GM19455 (cell line): ENCODE measurements around the gene DNAJC1.
A peak's percentile ranks its signal among the peaks of the same experiment; 100 is the strongest.
"Not testable (repeated sequence)": the region's sequence is repeated elsewhere in the genome, so short reads cannot be mapped to it uniquely, and the experiment has no call there.

ENCODE experiments used
- ATAC-seq: cut with Tn5 transposase; IDR thresholded peaks from one replicate; pipeline ENCODE4 v1.9.1; 2021; ENCODE audit not compliant: unreplicated experiment

The DNAJC1 gene, protein sequence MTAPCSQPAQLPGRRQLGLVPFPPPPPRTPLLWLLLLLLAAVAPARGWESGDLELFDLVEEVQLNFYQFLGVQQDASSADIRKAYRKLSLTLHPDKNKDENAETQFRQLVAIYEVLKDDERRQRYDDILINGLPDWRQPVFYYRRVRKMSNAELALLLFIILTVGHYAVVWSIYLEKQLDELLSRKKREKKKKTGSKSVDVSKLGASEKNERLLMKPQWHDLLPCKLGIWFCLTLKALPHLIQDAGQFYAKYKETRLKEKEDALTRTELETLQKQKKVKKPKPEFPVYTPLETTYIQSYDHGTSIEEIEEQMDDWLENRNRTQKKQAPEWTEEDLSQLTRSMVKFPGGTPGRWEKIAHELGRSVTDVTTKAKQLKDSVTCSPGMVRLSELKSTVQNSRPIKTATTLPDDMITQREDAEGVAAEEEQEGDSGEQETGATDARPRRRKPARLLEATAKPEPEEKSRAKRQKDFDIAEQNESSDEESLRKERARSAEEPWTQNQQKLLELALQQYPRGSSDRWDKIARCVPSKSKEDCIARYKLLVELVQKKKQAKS

DNA sequence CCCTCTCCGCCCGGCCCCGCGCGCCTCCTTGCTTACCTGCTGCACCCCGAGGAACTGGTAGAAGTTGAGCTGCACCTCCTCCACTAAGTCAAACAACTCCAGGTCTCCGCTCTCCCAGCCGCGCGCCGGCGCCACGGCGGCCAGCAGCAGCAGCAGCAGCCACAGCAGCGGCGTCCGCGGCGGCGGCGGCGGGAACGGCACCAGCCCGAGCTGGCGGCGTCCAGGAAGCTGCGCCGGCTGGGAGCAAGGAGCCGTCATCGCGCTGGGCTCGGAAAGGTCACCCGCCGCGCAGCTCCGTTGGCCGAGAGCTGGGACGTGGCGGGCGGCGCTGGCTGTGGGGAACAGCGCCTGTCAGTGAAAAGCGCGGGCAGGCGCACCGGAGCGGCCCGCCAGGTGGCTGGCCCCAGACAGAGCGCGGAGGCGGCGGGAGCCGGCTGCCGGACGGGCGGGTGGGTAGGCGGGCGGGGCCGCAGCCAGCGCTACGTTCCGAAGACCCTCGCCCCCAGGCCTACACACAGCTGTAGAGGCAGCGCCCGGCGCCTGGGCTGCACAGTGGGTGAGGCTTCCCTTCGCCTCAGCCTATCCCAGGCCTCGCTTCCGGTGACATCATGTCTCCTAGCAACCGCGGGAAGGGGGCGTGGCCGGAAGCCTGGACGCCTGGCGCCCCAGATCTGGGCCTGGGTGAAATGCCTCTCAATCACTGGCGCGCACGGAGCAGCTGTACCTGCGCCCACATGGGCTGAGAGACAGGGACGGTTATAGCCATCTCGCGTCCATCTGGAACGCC is at the start of gene DNAJC1:
DNAJC1 (minus strand) TSS at position 554 of the 787 bp plus-strand sequence; CDS start at position 258, 296 bp downstream.
- peak; percentile 96 for ATAC-seq

DNA sequence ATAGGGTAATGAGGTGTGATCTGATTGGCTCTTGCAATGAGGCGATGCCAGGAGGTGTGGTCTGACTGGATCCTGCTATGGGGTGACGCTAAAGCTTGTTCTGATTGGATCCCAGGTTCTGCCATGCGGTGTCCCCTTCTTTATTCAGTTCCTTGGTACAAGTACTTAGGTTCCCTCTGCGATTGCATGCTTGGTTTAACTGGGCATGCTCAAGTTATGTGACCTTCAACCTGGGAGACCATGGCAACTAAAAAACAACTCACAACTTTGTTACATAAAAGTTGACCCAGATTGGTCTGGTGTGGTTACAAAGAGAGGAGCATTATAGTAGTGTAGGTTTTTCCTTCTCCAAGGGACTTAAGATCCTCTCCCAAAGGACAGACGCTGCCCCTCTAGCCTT is 49.5 kb upstream of the DNAJC1 start:
- no peak for ATAC-seq

DNA sequence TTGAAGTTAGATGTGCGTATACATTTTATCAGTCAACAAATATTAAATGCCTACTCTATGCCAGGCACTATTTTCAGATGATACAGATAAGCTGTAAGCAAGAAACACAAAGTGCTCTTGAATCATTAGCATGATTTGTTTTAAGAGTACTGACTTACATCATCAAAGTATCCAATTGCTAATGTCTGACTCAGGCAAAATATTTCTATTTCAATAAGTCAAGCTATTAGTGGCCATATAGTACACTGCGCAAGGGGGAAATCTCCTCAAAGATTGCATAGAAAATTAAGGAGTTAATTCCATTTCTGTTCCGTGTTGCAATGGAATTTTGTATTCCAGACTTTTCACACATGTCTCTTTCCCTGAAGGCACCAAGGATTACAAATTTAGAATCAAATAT is 46.1 kb upstream of the DNAJC1 start:
- no peak for ATAC-seq

DNA sequence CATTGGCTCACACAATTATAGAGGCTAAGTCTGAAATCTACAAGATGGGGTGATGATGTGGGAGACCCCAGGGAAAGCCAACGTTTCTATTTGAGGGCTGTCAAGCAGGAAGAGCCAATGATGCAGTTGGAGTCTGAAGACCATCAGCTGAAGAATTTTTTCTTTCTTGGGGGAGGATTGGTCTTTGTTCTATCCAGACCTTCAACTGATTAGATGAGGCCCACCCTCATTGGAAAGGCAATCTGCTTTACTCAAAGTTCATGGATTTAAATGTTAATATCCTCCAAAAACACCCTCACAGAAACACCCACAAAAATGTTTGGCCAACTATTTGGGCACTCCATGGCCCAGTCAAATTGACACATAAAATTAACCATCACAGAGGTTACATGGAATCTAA is 44.3 kb upstream of the DNAJC1 start:
- no peak for ATAC-seq

DNA sequence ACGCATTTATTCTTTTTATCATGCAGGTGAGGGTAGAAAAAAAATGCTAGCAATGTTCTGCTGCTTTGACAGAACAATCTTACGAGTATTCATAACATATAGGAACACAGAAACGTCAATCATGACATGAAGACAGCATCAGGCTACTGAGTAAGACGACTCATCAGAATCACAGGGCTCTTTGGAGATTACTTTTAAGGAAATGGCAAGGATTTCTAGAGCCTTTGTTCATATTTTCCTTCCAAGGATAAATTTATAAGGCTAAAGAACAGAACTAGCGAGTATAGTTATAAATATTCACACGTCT is 39.8 kb upstream of the DNAJC1 start:
- no peak for ATAC-seq

DNA sequence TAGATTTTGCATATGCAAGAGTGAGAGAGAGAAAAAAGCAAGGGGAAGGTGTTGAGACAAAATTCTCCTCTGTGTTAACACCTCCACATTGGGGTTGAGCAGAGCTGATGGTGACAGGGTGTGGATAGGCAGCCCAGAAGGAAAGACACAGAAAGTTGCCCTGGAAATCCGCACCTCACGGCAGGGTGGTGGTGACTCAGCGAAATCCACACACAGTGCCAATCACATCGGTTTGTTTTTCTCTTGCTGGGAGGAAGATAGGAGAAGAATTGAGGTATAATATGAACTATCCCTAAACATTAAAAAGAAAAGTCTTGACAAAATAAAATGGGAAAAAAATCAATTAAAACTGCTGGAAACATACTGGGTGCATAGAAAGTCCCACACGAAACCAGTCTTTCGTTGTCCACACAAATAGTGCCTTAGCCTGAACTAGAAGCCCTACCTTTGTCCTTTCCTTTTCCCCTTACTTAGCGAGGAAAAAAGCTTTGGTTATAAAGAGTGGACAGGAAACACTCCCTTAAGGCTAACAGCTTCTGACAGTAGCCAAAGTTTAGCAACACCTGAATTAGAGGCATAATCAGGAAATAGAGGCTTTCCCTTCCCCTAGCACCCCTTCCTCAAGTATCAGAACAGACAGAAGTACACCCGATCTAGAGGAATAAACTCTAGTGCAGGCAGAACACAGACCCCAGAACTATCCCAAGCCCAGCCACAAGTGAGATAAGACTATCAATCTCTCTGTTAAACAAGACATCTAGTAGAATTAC is 39.2 kb upstream of the DNAJC1 start:
- ATAC-seq, result no peak

DNA sequence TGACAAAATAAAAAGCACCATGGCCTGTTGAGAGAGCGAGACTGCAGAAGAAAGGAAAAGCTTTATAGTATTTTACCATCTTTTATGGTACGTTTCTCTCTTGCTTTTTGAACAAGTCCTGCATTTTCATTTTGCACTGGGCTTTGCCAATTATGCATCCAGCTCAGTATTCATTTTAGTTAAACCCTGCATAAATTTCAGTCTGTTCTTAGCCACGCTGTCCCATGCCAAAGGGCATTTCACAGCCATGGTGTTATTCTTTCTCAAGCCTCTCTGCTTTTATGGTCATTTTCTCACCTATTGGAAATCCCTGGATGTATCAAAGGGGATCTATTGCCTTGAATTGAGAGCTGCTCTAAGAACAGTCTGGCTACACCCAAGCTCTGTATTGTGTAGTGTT is 30.8 kb upstream of the DNAJC1 start:
- no peak for ATAC-seq

DNA sequence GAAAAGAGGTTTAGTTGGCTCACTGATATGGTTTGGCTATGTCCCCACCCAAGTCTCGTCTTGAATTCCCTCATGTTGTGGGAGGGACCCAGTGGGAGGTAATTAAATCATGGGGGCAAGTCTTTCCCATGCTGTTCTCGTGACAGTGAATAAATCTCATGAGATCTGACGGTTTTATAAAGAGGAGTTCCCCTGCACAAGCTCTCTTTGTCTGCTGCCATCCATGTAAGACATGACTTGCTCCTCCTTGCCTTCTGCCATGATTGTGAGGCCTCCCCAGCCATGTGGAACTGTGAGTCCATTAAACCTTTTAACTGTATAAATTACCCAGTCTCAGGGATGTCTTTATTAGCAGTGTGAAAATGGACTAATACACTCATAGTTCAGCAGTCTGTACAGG is 28.7 kb upstream of the DNAJC1 start:
- ATAC-seq, result not testable (repeated sequence)

DNA sequence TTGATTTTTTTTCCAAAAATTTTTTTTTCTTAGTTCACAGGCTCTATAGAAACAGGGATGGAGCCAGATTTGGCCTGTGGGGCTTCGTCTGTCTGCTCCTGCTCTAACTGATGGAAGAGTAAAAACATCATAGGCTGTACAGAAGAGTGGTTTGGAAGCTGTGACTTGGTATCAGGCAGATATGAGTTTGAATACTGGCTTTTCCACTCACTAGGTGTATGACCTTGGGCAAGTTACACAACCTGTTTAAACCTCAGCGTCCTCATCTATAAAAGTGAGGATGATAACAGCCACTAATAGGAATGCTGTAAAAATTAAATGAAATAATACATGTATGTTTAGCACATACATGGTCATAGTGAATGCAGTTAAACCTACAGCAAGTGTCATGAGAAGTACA is 26.9 kb upstream of the DNAJC1 start:
- no peak for ATAC-seq

DNA sequence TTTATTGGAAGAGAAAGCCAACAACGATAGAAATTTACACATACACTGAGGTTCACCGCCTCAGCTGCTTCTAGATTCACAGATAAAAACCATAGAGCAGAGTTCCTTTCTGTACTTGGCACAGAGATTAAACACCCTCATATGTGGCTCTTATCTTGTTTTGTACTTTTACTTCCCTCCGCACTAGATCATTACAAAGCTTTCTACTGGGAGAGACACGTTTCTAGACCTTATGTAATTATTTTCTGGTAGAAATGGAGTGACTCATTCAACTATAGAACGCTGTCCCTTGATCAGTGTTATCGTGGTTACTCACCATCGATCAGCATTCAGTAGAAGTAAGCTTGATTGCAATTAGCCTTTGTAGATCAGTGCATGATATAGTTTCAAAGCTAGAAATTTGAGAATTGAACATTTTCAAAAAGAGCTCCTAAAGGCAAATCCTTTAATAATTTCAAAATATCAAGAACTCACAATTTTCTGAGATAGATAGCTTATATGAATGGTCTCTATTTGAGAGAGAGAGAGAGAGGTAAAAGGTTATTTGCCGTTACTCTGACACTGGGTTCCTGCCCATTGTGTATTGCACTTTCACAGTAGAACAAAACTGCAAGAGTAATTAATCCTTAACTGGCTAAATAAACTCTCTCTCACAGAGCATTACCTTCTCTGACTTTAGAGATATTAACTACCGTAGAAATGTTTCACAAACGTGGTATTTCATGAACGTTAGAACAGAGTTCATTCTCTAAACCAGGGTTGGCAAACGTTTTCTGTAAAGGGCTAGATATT is 26.1 kb upstream of the DNAJC1 start:
- no peak for ATAC-seq

DNA sequence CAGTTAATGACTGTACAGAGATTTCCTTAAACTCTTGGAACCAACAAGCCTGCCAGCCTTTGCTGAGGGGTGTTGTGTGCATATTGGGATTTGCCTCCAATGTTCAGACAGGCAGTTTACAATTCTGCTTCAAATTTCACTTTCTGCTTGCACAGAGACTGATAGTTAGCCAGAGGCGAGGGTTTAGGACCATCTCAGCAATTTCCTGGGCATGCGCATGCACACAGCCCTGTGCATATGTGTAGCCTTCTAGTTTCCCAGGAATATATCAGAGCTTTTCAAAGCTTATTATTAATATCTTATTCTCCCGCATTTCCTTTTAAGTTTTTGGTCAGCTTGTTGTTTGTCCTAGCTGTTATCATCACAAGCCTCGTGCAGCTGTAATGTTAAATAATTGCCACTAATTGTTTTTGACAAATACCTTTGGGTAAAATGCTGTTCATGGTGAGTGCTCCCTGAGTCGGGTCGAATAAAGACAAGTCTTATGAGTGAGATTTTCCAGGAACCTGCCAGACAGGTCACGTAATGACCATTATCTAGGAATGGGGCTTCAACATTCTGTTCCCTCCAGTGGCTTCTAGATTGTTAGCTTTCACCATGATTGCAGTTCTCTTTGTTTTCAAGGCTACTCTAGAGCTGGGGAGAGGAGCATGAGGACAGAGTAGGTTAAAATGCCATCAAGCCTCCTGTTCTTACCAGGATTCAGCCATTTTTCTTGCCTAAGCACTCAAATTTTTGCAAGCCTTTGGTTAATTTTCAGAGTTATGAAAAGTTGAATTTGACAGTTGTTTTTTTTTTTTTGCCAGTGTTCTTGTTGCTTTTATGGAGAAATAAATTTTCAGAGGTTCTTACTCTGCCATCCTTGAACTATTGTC is 24.1 kb upstream of the DNAJC1 start:
- no peak for ATAC-seq

DNA sequence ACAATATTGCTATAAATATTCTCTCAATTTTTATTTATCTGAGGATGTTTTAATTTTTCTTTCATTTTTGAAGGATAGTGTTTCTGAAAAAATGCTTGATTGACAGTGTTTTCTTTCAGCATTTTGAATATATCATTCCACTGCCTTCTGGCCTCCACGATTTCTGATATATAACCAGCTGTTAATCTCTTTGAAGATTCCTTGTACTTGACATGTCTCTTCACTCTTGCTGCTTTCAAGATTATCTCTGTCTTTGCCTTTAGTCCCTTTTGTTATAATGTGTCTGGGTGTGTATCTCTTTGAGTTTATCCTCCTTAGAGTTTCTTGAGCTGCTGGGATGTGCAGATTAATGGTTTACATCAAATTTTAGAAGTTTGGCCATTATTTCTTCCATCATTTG is 22.8 kb upstream of the DNAJC1 start:
- no peak for ATAC-seq

DNA sequence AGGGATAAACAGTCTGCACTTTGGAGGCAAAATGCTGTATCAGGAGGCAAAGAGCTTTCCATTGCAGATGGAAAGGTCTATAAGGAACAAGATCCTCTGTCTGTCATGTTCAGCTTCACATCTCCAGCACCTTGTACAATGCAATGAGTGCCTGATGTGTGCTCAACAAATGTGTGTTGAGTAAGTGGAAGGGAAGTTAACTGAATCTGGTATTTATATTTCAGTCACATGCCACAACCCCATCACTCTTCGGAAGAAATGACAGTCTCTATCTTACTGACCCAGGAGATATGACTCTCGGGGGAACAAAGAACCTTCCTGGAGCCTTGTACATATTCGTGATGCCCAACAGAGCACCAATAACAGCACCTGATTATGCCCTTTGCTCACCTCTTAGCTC is 20.0 kb upstream of the DNAJC1 start:
- ATAC-seq, result no peak

DNA sequence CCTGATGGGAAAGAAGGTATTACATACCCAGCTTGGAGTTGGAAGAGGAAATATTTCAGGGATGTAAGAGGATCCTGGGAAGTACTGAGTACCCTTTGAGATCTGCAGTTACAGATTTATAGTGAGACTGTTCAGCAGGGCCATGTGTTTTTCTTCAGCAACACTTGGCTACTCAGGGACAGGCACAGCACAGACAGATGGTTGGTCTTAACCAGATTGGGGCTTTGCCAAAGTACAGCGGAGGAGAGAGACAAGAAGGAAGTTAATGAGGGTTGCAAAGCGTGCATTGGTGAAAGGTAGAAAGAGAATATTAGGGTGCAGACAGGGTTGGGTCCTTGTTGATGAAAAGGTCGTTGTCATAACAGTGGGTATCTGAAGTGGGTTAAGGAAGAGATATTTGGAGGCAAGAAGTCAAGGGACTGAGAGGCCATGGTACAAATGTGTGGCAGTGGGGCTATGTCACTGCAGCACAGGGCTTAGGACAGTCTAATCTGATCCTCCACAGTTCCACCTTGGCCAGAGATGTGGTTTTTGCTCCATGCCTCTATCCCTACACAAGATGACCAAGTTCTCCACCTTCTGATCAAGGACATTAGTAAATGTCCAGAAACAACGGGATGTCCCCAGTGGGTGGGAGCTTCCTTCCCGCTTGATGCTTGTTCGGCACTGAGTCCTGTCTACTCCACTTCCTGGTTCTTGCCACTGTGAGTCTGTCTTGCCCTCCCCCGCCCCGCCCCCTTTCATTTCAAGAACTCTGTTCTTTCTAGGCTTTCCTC is 18.9 kb upstream of the DNAJC1 start:
- no peak for ATAC-seq

DNA sequence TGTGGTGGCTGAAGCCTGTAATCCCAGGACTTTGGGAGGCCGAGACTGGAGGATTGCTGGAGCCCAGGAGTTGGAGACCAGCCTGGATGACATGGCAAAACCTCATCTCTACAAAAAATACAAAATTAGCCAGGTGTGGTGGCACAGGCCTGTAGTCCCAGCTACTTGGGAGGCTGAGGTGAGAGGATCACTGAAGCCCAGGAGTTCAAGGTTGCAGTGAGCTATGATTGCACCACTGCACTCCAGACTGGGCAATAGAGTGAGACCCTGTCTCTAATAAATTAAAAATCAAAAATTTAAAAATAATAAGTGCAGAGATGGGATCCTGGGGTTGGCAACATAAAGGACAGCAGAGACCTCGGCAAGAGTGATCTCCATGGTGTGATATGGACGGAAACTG is 17.6 kb upstream of the DNAJC1 start:
- ATAC-seq, result not testable (repeated sequence)

DNA sequence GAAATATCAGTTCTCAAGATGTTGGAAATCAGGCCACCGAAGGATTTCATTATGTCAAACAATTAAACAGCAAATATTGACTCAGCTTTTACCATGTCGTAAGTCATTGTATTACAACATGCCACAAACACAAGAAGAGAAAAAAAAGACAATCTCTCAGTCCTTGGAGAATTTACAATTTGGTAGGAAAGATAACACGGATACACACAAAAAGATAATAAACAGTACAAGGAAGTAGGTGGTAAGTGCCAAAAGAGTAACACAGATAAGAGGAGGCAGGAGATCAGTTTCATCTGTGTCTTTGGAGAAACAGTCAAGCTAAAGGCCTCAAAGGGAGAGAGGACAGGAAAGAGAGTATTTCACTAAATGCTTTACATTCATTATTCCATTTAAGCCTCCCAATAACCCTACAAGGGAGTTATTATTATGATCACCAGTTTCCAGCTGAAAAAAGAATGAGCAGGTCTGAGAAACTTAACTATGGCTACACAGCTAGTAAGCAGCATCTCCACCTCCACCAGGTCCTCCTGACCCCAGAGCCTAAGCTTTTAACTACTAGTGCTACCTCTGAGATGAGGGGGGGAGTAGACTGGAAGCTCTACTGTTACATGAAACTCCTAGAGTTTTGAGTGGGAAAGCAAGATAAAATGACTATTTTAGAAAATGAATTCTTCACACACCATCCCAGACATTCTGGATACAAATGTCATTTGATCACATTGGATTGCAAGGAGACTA is 13.9 kb upstream of the DNAJC1 start:
- ATAC-seq, result no peak

DNA sequence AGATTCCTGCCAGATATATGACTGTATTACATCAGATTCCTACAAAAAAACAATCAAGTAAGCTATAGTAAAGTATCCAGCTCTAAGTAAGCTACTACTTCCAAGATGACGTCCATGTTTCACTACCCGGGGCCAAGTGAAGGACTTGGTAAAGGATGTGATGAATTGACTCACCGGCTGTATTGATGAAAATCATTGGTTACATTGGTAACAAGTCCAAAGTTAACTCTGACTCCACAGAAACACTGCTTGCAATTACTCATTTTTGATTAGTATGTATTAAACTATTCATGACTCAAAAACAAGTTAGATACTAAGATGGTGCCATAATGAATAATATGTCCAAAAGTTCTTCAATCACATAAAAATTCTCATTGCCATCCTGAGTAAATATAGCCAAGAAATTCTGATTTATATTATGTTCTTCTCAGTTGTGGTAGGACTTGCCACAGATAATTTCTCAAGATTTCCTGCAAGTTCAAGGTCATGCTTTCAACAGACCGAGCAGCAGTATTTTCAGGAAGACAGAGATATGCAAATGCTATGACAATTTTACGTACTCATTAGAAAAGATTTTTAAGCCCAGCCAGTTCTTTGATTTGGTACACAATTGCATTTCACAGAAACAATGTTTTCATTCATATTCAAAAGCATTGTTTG is 12.6 kb upstream of the DNAJC1 start:
- ATAC-seq, result no peak

DNA sequence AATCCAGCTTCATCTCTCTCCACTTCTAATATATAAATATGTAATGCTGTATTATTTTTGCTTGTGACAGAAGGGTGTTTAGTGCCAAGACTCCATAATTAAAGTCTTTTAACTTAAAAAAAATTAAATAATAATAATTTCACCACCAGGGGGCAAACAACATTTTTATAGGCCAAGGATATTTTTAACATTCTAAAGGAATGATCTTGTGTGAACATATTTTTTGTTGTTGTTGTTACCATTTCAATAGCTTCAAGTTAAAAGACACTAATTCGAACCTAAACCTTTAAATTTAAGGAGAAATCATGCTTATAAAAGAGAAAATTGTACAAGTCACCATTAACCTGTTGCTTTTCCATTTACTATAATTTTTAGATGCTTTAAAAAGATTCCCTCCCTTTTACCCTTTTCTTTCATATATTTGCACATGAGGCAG is 7.5 kb upstream of the DNAJC1 start:
- no peak for ATAC-seq
